GM19452 (cell line): ENCODE measurements around the gene UAP1.

Experiments used
- ATAC-seq: cut with Tn5 transposase; IDR thresholded peaks from one replicate; pipeline ENCODE4 v1.9.1; 2021; ENCODE audit not compliant: unreplicated experiment

The UAP1 gene

DNA sequence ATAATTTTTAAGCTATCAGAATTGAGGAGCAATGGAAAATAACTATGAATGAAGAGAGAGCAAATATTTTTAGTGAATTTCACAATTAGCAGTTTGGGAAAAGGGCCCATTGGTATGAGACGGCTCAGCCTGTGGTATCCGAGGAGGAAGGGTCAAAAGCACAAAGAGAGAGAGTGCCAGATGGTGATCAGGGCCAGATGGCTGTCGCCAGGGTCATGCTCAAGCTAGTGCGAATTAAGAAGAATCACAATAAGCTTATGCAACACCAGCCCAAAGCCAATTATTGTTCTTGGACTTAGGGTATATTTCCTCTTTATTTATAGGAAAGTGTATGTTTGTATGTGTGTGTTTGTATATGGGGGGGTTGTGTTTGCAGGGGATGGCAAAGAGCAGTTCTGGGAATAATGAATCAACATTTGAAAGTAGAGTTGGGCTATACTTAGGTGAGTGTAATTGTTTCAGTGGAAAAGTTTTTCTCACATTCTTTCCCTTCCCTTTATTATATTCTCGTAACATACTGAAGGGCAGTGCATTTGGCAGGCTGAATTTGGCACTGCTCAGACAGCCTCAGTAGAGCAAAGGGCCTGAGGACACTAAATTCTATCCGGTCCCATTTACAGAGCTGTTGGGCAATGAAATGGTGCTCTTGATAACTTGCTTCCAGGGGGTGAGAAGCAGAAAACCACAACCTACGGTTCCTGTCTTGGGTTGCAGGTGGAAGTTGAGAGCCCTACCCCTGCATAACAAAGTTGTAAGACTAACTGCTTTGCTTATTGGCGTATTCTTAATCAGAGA lies 51.3 kb downstream of the UAP1 start:
- no peak for ATAC-seq

DNA sequence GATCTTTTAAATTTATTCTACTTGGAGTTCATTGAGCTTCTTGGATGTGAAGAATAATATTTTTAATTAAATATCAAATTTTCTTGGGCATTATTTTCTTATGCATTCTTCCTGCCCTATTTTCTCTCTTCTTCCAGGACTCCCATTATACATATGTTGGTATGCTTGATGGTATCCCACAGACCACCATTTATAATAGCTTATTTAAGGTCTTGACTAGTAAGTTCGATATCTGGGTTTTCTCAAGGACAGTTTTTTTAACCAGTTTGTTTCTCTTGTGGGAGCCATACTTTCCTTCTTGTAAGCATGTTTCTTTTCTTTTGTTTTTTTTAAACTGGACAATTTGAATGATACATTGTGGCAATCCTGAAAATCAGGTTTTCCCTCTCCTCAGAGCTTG lies 55.3 kb downstream of the UAP1 start:
- ATAC-seq, result no peak

GRCh38 chr1:162617513-162617912 lies 56.0 kb downstream of the UAP1 start:
- ATAC-seq, result no peak

- ATAC-seq, result no peak
Measured at GRCh38 chr1:162619076-162619475, 57.6 kb downstream of the UAP1 start.

- no peak for ATAC-seq
Measured at GRCh38 chr1:162621256-162621655, 59.7 kb downstream of the UAP1 start.

DNA sequence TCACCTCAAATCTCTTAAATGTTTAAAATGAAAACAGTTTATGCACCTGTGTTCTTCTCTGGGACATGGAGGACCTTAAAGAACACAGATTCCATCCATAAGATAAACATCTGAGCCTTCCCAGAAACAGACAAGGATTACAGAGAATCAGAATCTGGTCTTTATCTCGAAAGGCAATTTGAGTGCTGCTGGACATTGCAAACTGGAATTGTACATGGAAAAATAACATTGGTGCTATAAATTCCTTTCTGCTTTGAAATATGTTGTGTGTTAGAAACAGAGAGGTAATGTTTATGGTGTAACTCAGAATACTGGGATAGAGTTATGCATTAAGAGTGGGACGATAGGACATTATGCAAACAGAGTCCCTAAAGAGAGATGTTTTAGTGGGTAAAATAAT lies 64.2 kb downstream of the UAP1 start:
- ATAC-seq, result no peak

- no peak for ATAC-seq
Measured at GRCh38 chr1:162626094-162626493, 64.6 kb downstream of the UAP1 start.

DNA sequence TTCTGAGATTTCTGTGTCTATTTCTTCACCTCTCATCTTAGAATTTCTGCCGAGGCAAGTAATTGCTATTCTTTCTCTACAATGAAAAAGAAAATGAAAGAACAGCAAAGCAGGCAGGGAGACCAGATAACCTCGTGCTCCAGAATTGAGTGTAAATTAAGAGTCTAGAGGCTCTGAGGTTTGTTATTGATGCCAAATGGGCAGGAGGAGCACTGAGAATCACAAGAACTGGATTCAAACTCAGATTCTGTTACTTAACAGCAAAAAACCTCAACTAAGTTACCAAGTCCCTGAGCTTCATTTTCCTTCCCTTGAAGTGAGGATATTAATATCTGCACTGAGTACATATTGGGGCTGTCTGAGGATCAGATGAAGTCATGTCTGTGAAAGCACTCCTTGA lies 65.2 kb downstream of the UAP1 start:
- no peak for ATAC-seq

- ATAC-seq, result no peak
Measured at GRCh38 chr1:162627662-162628296, 66.3 kb downstream of the UAP1 start.

DNA sequence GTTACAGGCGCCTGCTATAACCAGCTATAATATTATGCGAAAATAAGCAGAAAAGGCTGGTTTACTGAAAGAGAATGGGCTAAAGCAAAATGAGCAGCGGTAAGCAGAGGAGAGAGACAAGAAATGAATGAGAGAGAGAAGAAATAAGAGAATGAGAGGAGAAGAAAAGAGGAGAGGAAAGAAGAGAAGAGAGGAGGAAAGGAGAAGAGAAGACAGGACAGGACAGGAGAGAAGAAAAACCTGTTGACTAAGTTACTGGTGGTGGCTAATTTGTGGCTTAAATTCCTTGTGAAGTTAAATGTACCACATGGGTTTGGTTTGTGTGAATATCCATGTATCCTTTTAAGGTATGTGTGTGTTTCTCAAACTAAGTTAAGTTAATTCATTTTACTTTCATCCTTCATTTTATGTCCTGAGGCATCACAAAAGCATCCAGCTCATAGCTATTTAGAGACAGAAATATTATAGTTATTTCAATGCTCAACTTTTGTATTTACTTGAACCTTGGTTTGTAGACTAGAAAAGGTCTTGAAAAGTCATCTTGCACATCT lies 67.6 kb downstream of the UAP1 start:
- ATAC-seq, result no peak

DNA sequence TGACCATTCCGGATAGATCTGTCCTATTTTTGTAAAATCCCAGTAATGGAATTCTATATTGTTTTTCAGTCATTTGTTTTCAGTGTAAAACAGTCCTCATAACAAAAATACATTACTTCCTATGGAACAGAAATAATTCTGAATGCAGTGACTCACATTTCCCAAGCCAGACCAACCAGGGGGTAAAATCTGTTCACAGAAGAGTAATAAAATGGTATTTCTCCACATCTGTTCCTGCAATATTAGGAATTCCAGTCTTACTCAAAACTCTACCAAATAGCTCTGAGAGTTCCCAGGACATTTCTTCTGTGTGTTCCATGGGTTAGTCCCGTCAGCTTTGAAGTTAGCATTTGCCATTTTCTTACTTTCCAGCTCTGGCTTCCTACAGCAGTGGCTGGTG lies 68.1 kb downstream of the UAP1 start:
- no peak for ATAC-seq

DNA sequence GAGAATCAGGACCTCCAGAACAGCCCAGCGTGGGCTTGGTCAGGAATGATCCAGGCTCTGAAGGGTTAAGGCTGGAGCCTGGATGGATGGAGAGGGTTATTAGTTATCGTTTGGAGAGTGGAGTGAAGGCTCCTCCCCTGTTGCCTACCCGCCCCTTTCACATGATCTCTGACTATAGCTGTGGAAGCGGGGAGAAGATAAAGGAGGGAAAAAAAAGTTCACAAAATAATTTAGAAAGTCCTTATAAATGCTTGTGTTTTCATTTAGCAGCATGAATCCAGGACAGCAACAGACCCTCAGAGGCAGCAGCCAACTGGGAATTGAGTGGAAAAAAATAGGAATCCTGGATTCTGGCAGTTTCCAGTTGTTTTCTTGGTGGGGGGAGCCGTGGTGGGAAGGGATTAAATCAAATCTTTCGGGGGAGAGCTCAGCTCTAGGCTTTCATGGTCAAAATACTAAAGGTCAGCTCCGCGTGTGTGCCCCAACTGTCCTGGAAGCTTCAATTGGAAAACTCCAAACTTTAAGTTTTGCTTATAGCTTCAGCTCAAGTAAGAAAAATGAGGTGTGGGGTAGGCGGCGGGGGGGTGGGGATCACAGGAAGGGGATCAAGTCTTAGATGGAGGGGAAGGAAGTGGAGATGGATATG lies 70.1 kb downstream of the UAP1 start:
- ATAC-seq, result no peak

DNA sequence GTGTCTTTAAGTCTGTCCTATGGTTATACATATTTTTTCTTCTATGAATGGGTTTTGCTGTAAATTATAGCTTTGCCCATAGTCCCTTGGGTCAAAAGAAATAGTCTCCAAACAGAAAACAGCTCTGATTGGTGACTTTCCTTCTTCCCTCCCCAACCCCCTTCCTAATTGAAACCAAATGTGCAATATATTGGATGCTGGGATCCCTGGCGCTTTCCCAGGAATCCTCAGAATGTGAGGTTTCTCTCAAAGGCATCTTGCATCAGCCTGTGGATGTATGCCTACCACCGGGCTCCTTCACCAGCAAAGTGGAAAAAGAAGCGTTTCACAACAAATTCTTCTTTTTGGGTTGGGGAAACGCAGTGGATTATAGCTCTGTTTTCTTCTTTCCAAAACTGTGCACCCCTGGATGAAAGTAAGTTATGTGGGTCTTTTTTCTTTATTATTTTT lies 70.7 kb downstream of the UAP1 start, which contains the start of gene DDR2:
TSS of gene DDR2 (plus strand) at position 248 of the 450 bp plus-strand sequence. CDS start 86,600 bp downstream, outside the sequence.
- no peak for ATAC-seq

DNA sequence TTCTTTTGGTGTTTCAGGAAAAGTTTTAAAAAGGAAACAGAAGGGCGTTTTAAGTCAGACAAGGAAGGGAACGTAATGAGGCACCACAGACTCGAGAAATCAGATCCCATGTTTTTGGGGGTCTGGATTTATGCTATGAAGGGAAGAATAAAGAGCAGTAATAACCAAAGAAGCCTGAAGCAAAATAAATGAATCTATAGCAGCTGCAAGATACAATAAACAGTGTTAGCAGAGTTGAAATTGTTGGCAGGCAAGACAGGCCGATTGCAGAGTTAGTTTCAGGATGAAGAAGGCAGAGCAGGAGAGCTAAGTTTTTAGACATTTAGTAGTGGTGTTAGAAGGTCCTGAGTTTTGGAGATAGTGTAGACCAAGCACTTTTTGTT lies 71.2 kb downstream of the UAP1 start:
- ATAC-seq, result no peak

DNA sequence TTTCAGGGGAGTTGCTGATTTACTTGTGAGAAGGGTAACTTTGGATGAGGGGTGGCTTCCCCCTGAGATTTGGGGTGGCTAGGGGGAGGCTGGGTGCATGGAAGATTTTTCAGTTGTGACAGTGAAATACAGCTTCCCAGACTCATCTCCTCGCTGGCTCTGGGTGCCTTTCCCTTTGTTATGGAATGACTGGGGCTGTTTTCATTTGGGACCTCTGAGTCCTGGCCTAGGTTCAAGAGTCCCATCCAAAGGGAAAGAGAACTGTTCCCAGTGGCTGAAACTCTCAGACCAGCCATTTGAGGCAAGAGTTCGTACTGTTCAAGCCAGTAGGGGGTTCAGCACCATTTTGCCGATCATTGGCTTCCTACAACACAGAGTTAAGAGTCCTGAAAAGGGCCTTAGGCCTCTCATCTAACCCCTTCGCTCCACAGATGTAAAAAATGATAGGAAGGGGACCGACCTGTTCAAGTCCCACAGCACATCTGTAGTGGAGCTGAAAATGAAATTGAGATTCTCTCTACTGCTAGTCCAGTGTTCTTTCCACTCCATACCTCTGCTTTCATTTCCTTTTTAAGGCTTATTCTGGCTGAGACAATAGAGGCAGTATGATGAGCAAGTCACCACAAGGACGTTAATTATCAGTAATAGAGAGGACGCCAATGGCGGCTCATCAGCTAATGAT lies 71.7 kb downstream of the UAP1 start:
- peak; percentile 47 for ATAC-seq

DNA sequence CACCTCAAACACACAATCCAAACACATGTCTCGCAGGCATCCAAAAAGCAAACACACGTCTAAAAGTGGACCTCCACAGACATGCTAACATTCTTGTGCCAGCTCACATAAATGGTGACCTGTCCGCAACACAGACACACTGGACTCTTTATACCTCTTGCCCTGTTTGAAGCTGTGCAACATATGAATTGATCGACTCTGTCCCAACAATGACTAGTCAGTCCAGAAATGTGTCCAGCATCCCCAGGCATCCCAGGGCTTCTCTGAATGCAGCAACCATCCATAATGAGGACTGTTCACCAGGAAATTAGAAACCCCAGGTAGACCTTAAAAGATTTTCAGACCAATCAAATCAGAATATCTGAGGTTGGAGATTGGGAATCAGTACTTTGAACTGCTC lies 73.9 kb downstream of the UAP1 start:
- ATAC-seq, result no peak

DNA sequence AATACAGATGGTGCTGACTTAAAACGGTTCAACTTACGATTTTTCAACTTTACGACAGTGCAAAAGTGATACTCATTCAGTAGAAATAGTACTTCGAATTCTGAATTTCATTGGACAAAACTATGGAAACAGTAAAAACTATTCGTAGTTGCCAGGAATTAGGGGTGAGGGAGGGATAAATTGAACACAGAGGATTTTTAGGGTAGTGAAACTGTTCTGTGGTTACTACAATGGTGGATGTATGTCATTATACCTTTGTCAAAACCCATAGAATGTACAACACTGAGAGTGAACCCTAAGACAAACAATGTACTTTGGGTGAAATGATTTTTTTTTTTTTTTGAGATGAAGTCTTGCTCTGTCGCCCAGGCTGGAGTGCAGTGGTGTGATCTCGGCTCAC lies 78.2 kb downstream of the UAP1 start:
- no peak for ATAC-seq

DNA sequence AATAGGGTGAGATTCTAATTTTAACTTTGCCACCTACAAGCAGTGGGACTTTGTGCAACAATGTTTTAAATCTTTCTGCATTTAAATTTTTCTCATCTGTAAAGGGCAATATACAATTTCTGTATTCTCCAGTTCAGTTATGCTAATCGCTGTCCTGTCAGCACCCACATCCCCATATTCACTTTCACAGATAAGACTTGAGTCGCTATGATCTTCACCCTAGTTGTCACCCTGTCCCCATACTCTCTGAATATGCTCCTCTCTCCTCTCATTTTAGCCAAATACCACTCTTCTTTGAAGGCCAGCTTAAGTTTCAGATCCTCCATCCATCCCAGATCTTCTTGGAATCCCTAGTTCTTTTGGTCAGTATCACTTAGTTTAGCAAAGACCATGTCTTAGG lies 79.6 kb downstream of the UAP1 start:
- ATAC-seq, result no peak

- ATAC-seq, result no peak
Measured at GRCh38 chr1:162644986-162645314, 83.4 kb downstream of the UAP1 start.

GRCh38 chr1:162645666-162646065 lies 84.1 kb downstream of the UAP1 start:
- no peak for ATAC-seq

DNA sequence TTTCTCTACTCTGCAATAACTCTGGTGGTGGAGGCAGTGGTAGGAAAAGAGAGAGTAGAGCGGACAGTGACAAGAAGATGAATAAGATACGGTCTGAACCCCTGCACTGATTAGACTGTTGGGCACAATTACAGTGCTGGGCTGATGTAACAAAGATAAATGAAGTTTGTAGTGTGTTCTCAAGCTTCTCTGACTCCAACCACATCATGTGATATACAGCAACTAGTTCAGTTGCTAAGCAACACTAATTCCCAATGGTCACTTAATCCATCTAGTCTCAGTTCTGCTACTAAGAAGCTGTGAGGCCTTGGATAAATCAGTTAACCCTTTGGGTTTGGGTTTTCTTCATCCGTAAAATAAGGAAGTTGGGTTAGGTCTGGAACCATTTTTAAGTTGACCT lies 88.1 kb downstream of the UAP1 start:
- ATAC-seq, result no peak
